ENCODE data around the gene RAB22A.

RAB22A gene

DNA sequence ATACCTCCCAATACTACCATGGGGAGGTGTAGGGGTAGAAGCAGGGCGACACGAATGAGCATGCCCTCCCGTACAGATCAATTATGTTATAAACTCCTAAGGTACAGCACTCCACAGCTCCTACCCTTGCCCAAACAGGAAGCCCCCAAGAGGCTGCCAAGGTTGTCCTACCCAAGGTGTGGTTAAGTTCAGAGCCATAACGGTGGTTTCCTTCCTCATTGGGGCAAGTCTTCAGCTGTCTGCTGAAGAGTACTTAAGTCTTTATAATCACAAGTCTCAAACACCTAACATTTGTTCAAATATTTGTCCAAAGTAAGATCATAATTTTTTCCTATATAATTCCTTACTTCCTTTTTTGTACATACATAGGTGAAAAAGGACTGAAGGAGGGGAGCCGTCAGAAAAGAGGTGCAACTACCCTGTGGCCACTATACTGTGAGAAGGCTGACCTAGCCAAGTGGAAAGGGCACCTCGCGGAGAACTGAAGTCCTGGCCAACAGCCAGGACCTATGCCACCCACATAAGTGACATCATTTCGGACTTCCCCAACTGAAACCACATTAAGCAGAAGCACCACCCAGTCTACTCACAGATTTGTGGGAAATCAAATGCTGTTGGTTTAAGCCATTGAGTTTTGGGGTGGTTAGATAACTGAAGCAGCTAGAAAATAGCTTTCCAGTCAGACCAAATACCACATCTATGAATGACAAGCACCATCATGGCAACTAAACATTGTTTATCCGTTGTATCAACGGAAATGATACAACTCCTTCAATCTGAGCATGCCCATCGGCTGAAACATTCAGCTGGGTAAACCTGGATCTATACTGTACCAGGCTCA is 2.9 kb upstream of the RAB22A start:
- H3K36me3 ChIP-seq (ENCODE audit: control insufficient read depth, low read depth, low read length), result peaks cover 11% of the 10 kb centered on the region
- H3K4me3 ChIP-seq (ENCODE audit: low read length), result no peak overlapping the region
- H3K9ac ChIP-seq (ENCODE audit: low read length), result no peak overlapping the region
- H3K27me3 ChIP-seq (ENCODE audit: control insufficient read depth, insufficient read depth, low read length), result no peaks in the 10 kb centered on the region
- no peaks in the 10 kb centered on the region for H3K9me3 ChIP-seq (ENCODE audit: control insufficient read depth, low read depth, low read length)
- no peak overlapping the region for H3K27ac ChIP-seq (ENCODE audit: low read length)
- H3K4me1 ChIP-seq (ENCODE audit: control insufficient read depth, low read depth, low read length), result peaks cover 4% of the 10 kb centered on the region

DNA sequence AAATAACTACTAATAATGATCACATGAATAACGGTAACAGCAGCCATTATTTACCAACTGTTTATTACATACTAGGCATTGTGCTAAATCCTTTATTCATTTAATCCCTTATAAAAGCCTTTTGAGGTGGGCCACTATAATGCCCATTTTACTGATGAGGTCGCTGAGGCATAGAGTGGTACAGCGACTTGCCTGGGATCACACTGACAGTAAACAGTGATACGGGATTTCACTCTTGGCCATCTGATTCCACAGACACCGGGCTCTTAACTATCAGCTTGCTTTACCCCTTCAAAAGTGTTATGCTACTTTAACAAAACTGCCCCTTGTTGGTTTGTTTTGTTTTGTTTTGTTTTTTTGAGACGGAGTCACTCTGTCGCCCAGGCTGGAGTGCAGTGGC is 2.2 kb upstream of the RAB22A start:
- H3K9me3 ChIP-seq (ENCODE audit: control insufficient read depth, low read depth, low read length), result no peaks in the 10 kb centered on the region
- peaks cover 11% of the 10 kb centered on the region for H3K36me3 ChIP-seq (ENCODE audit: control insufficient read depth, low read depth, low read length)
- no peak overlapping the region for H3K4me3 ChIP-seq (ENCODE audit: low read length)
- peaks cover 4% of the 10 kb centered on the region for H3K4me1 ChIP-seq (ENCODE audit: control insufficient read depth, low read depth, low read length)
- no peak overlapping the region for H3K9ac ChIP-seq (ENCODE audit: low read length)
- H3K27ac ChIP-seq (ENCODE audit: low read length), result no peak overlapping the region
- no peaks in the 10 kb centered on the region for H3K27me3 ChIP-seq (ENCODE audit: control insufficient read depth, insufficient read depth, low read length)

DNA sequence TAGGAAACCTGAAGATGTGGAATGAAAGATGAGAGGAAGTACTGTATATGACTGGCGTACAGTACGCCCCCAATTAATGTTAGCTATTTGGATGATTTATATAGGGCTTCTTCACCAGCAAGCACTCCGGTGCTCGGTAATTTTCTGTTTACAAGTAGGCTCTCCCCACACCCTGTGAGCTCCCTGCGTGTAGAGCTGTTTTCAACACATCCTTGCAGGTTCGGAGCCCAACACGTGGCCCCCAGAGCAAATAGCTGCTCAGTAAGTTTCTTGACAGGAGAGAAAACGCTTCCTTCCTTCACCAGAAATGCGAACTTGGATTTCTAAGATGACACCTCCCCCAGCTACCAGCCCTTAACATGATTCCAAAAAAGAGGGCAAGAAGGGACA is 1.2 kb upstream of the RAB22A start:
- Histone ChIP-seq H3K4me1 (ENCODE audit: control insufficient read depth, low read depth, low read length) (peaks cover 4% of the 10 kb centered on the region), H3K36me3 (ENCODE audit: control insufficient read depth, low read depth, low read length) (peaks cover 15% of the 10 kb centered on the region), H3K27ac (ENCODE audit: low read length) (no peak overlapping the region), H3K4me3 (ENCODE audit: low read length) (peak overlapping the region; percentile 88), H3K9me3 (ENCODE audit: control insufficient read depth, low read depth, low read length) (no peaks in the 10 kb centered on the region), H3K27me3 (ENCODE audit: control insufficient read depth, insufficient read depth, low read length) (no peaks in the 10 kb centered on the region), H3K9ac (ENCODE audit: low read length) (no peak overlapping the region)

DNA sequence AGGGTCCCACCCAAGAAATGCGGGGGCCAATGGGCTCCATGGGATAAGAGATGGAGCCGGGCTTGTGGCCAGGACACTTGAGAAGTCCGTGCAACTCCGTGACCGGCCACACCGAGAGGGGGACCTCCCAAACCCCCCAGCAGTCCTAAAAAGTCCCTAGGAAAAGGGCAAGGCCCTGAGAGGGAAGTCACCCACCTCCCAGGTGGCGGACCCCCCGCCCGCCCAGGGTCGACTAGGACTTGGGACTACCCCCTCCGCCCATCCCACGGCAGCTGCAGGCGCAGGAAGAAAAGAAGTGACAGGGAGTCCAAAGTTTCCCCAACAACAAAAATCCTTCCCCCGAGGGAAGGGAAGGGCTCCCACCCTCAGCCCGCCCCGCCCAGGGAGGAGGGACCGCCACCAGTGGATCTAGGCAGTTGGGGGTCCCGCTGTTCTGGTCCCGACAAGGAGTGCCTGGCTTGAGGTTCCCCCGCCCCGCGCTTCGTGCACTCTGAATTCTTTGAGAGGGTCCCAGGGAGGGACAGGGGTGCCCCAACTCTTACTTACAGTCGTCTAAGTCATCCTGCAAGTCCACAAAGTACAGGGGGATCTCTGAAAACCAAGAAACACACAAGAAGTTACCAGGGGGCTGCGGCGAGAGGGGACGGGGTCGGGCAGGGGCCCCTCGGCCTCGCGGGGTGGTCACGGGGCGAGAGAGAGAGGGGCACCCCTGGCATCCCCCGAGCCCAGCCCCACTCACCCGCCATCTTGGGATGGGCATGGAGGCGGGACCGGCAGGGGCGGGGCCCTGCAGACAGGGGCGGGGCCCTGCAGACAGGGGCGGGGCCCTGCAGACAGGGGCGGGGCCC is 611 bp upstream of the RAB22A start:
- Histone ChIP-seq H3K27me3 (ENCODE audit: control insufficient read depth, insufficient read depth, low read length) (no peaks in the 10 kb centered on the region), H3K27ac (ENCODE audit: low read length) (no peak overlapping the region), H3K9ac (ENCODE audit: low read length) (peak overlapping the region; percentile 61)

DNA sequence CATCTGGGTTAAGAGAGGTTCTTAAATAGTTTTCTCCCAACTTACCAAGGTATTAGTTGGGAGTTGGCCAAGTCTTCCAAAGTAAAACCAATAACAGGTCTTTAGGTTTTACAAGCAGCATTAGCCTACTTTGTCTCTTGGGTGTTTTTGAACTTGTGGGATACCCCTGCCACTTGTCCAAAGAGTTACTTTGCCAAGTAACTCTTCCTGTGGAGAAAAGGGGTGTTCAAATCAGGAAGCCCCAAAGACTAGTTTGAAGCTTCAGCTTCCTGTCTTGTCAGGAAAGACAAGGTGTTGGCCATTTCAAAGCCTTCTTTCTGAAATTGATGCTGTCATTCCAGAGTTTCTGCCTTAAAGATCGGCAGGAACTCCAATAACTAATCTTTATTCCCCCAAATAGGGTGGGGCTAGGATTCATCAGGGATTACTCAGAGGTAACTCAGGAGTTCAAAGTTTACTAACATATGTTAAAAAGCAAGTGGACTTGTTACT is 822 bp downstream of the RAB22A start:
- Histone ChIP-seq H3K27ac (ENCODE audit: low read length) (no peak overlapping the region), H3K9me3 (ENCODE audit: control insufficient read depth, low read depth, low read length) (no peaks in the 10 kb centered on the region), H3K4me3 (ENCODE audit: low read length) (peak overlapping the region; percentile 78), H3K27me3 (ENCODE audit: control insufficient read depth, insufficient read depth, low read length) (no peaks in the 10 kb centered on the region), H3K9ac (ENCODE audit: low read length) (peak overlapping the region; percentile 75), H3K36me3 (ENCODE audit: control insufficient read depth, low read depth, low read length) (peaks cover 14% of the 10 kb centered on the region), H3K4me1 (ENCODE audit: control insufficient read depth, low read depth, low read length) (peaks cover 4% of the 10 kb centered on the region)

More for the DNA sequence above, 611 bp upstream of the RAB22A start:
- Histone ChIP-seq H3K4me1 (ENCODE audit: control insufficient read depth, low read depth, low read length) (peaks cover 4% of the 10 kb centered on the region), H3K4me3 (ENCODE audit: low read length) (peak overlapping the region; percentile 88), H3K9me3 (ENCODE audit: control insufficient read depth, low read depth, low read length) (no peaks in the 10 kb centered on the region), H3K36me3 (ENCODE audit: control insufficient read depth, low read depth, low read length) (peaks cover 15% of the 10 kb centered on the region)

DNA sequence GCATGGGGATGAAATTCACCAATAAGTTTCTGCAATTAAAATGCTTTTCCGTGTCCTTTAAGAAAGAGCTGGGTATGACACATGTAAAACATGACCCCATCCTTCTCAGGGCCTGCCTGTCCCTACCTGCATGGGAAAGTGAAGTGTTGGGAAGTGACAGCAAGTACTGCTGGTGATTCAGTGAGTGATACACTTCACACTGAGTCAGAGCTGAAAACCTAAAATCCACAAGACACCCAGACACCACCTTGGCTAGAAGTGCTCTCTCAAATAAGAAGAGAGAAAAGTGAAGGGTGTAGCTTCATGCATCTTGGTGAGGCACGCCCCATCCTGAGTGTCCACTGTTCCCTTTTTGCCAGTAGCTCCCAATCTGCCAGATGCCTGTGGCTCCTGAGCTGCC is 3.3 kb downstream of the RAB22A start:
- Histone ChIP-seq H3K4me1 (ENCODE audit: control insufficient read depth, low read depth, low read length) (peaks cover 4% of the 10 kb centered on the region), H3K9ac (ENCODE audit: low read length) (no peak overlapping the region), H3K36me3 (ENCODE audit: control insufficient read depth, low read depth, low read length) (peaks cover 17% of the 10 kb centered on the region), H3K27me3 (ENCODE audit: control insufficient read depth, insufficient read depth, low read length) (no peaks in the 10 kb centered on the region), H3K9me3 (ENCODE audit: control insufficient read depth, low read depth, low read length) (no peaks in the 10 kb centered on the region), H3K27ac (ENCODE audit: low read length) (no peak overlapping the region), H3K4me3 (ENCODE audit: low read length) (no peak overlapping the region)

DNA sequence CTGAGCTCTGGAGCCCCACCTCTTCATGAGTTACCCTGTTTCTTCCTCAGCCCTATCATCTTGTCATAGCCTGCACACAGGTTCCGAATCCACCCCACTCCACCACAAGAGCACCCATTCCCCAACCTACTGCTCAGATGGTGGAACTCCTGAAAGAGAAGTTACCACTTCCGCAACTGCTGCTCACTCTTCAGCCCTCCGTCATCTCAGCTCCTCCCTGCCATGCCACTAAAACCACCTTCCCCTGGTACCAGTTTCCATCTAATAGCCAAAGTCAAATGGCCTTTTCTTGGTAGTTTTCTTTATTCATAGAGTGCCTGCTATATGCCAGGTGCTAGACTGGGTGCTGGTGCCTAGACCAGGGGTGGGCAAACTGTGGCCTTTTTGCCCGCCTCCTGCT is 3.9 kb downstream of the RAB22A start:
- H3K36me3 ChIP-seq (ENCODE audit: control insufficient read depth, low read depth, low read length), result peaks cover 17% of the 10 kb centered on the region
- H3K27ac ChIP-seq (ENCODE audit: low read length), result no peak overlapping the region
- H3K4me3 ChIP-seq (ENCODE audit: low read length), result no peak overlapping the region
- no peaks in the 10 kb centered on the region for H3K27me3 ChIP-seq (ENCODE audit: control insufficient read depth, insufficient read depth, low read length)
- no peak overlapping the region for H3K9ac ChIP-seq (ENCODE audit: low read length)
- H3K9me3 ChIP-seq (ENCODE audit: control insufficient read depth, low read depth, low read length), result no peaks in the 10 kb centered on the region
- peaks cover 4% of the 10 kb centered on the region for H3K4me1 ChIP-seq (ENCODE audit: control insufficient read depth, low read depth, low read length)

DNA sequence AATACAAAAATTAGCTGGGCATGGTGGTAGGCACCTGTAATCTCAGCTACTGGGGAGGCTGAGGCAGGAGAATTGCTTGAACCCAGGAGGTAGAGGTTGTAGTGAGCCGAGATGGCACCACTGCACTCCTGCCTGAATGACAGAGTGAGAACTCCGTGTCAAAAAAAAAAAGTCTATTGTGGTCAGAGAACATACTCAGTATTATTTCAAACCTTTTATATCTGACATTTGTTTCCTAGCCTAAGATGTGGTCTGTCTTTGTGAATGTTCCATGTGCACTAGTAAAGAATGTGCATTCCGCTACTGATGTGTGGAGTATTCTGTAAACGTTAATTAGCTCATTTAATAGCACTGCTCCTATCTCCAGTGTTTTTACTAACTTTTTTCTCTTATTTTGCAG is 11.7 kb downstream of the RAB22A start:
- H3K27me3 ChIP-seq (ENCODE audit: control insufficient read depth, insufficient read depth, low read length), result no peaks in the 10 kb centered on the region
- no peak overlapping the region for H3K27ac ChIP-seq (ENCODE audit: low read length)
- no peaks in the 10 kb centered on the region for H3K9me3 ChIP-seq (ENCODE audit: control insufficient read depth, low read depth, low read length)
- H3K4me3 ChIP-seq (ENCODE audit: low read length), result no peak overlapping the region
- H3K36me3 ChIP-seq (ENCODE audit: control insufficient read depth, low read depth, low read length), result peaks cover 3% of the 10 kb centered on the region
- no peak overlapping the region for H3K9ac ChIP-seq (ENCODE audit: low read length)
- H3K4me1 ChIP-seq (ENCODE audit: control insufficient read depth, low read depth, low read length), result peaks cover 6% of the 10 kb centered on the region

DNA sequence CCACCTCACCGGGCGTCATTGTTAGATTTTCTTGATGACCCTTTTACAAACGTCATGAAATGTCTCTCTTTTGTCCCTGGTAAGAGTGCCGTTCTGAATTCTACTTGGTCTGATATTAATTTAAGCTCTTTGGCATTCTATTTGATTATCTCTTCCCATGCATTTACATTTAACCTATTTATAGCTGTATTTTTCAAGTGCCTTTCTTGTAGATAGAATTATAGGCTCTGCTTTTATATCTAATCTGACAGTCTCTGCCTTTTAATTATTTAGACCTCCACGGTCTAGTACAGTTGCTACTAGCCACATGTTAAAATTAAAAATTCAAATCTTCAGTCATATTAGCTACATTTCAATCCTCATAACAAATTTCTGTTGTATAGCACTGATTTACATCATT is 12.6 kb downstream of the RAB22A start:
- H3K9ac ChIP-seq (ENCODE audit: low read length), result no peak overlapping the region
- H3K27me3 ChIP-seq (ENCODE audit: control insufficient read depth, insufficient read depth, low read length), result no peaks in the 10 kb centered on the region
- no peak overlapping the region for H3K4me3 ChIP-seq (ENCODE audit: low read length)
- H3K4me1 ChIP-seq (ENCODE audit: control insufficient read depth, low read depth, low read length), result peaks cover 6% of the 10 kb centered on the region
- no peak overlapping the region for H3K27ac ChIP-seq (ENCODE audit: low read length)
- H3K9me3 ChIP-seq (ENCODE audit: control insufficient read depth, low read depth, low read length), result no peaks in the 10 kb centered on the region
- H3K36me3 ChIP-seq (ENCODE audit: control insufficient read depth, low read depth, low read length), result no peaks in the 10 kb centered on the region

DNA sequence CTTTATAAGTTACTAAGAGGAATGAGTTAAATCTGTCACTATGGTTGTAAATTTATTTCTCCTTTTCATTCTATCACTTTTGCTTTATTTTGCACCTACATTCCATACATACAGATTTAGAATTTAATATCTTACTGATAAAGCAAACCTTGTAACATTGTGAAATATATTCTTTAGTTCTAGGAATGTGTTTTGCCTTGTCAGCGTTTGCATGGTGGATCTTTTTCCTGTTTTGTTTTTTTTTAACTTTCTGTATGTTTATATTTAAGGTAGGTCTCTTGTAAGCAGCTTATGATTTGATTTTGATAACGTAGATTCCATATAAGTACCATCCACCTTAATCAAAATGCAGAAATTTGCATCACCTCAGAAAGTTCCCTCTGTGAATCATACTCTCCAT is 16.4 kb downstream of the RAB22A start:
- Histone ChIP-seq H3K27me3 (ENCODE audit: control insufficient read depth, insufficient read depth, low read length) (no peaks in the 10 kb centered on the region), H3K4me1 (ENCODE audit: control insufficient read depth, low read depth, low read length) (peaks cover 10% of the 10 kb centered on the region), H3K9me3 (ENCODE audit: control insufficient read depth, low read depth, low read length) (no peaks in the 10 kb centered on the region), H3K36me3 (ENCODE audit: control insufficient read depth, low read depth, low read length) (no peaks in the 10 kb centered on the region), H3K9ac (ENCODE audit: low read length) (no peak overlapping the region), H3K4me3 (ENCODE audit: low read length) (no peak overlapping the region), H3K27ac (ENCODE audit: low read length) (no peak overlapping the region)

DNA sequence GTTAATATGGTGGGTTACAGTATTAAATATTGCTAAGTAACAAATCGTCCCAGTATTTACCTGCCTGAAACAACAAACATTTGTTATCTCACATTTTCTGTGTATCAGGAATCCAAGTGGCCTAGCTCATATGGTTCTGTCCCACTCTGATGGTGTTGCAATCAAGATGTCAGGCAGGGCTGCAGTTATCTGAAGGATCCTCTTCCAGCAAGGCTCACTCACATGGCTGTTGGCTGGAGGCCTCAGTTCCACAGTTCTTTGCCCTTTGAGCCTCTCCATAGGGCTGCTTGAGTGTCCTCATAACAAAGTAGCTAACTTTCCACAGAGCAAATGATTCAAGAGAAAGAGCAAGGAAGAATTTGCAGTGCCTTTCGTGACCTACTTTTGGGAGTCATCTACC is 17.7 kb downstream of the RAB22A start:
- H3K27ac ChIP-seq (ENCODE audit: low read length), result no peak overlapping the region
- H3K4me1 ChIP-seq (ENCODE audit: control insufficient read depth, low read depth, low read length), result peaks cover 5% of the 10 kb centered on the region
- no peak overlapping the region for H3K4me3 ChIP-seq (ENCODE audit: low read length)
- H3K9ac ChIP-seq (ENCODE audit: low read length), result no peak overlapping the region
- H3K9me3 ChIP-seq (ENCODE audit: control insufficient read depth, low read depth, low read length), result no peaks in the 10 kb centered on the region
- H3K36me3 ChIP-seq (ENCODE audit: control insufficient read depth, low read depth, low read length), result no peaks in the 10 kb centered on the region
- H3K27me3 ChIP-seq (ENCODE audit: control insufficient read depth, insufficient read depth, low read length), result no peaks in the 10 kb centered on the region
